Measurements from ENCODE around the gene EPHB2.
"Not testable (repeated sequence)": the region's sequence is repeated elsewhere in the genome, so short reads cannot be mapped to it uniquely, and the experiment has no call there.

EPHB2 gene

DNA sequence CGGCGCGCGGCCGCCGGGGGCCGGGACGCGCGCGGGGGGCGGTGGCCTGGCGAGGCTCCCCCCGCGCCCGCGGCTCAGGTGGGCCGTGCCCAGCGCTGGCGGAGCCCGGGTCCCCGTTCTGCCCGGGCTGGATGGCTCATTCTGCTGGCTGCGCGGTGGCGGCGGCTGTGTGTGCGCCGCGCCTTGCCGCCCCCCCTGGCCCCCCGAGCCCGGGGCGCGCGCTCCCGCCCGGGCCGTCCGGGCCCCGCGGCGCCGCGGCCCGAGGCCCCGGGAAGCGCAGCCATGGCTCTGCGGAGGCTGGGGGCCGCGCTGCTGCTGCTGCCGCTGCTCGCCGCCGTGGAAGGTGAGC lies at the start of gene EPHB2:
Gene EPHB2, plus strand, starts transcription at position 139 of the 349 bp plus-strand sequence. Its CDS starts 144 bp downstream, at position 283.
- FAIRE-seq: no peak

DNA sequence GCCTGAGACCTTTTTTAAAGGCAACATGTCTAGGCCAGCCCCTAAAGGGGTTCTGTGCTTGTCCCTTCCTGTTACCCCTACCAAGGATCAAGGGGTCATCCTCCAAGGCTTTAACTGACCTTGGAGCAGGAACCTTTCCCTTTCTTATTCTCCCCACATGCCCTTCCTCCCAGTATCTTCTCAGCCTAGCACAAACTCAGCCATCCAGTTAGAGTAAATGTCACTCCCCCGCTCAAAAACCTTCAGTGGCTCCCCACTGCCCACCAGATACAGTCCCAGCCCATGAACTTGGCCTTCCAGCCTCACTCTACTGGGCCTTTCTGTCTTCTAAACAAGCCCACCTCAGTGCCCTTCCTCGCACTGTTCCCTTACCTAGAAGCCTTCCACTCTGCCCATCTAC lies 48.8 kb upstream of the EPHB2 start:
- FAIRE-seq: no peak

DNA sequence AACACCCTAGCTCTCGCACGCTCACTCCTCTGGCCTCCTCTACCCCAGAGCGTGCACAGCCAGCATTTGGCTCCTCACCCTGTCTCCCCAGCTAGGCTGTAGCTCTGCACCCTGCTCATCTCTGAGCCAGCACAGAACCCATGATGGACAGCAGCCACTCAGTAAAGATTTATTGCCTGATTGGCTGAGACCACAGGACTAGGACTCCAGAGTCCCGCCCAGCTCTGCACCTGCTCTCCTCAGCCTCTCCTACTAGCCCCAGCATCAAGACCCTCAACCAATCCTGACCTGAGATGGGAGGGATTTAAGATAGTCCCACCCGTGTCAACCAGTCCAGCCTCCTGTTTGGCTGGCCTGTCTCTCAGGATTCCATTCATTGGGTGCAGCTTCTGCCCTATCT lies 48.3 kb upstream of the EPHB2 start:
- FAIRE-seq: no peak

DNA sequence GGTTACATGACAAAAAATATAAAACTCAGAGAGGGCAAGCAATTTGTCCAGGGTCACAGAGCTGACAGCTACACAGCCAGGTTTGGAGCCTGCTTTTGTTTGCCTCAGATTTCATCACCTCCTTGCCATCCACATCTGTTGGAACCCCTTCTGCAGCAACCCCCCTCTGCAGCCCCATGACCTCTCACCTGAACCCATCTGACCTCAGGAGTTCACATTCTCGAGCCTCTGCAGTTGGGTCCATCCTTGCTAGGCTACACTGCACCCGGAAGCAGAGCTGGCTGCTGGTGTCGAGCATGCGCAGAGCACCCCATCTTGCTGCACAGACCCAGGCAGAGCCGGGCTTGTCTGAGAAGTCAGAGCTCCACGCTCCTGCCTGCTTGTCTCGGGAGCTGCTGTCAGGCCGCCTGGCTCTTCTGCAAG lies 47.6 kb upstream of the EPHB2 start:
- FAIRE-seq: no peak

DNA sequence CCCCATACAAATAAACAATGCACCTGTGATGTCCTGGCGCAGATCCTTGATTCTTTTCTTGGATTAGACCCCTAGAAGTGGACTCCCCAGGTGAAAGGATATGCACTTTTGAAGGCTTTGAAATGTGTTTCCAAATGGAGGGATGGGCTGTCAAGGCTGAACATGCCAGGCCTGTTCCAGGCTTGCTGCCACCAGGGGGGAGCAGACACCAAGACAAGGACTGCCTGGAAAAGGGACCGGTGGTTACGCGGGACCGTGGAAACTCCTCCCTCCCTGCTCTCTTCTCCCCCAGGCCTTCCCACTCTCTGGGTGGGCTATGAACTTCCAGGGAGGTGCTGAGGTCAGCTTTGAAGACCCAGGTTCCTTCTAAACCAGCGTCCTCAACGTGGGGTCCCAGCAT lies 44.9 kb upstream of the EPHB2 start:
- no peak for FAIRE-seq

DNA sequence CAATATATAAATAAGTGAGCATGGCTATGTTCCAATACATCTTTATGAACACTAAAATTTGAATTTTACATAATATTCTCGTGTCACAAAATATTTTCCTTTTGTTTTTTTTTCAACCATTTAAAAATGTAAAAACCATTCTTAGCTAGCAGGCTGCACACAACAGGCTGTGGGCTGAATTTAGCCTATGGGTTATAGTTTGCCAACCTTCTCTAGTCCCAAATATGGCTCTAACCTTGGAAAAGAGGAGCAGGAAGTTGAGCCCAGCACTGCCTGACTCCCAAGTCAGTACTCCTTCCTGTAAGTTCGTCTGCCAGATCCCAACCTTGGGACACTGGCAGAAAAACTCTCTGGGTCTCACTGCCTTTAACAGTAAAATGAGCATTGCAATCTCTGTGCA lies 44.2 kb upstream of the EPHB2 start:
- FAIRE-seq: no peak

DNA sequence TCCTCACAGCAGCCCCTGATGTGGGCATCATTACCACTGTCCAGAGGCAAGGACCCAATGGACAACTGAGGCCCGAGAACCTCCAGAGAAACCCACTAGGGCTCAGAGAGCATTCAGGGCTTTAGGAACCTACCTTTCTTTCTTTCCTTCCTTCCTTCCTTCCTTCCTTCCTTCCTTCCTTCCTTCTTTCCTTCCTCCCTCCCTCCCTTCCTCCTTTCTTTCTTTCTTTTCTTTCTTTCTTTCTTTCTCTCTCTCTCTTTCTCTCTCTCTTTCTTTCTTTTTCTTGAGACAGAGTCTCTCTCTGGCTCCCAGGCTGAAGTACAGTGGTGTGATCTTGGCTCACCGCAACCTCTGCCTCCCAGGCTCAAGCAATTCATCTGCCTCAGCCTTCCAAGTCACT lies 41.8 kb upstream of the EPHB2 start:
- FAIRE-seq: not testable (repeated sequence)

DNA sequence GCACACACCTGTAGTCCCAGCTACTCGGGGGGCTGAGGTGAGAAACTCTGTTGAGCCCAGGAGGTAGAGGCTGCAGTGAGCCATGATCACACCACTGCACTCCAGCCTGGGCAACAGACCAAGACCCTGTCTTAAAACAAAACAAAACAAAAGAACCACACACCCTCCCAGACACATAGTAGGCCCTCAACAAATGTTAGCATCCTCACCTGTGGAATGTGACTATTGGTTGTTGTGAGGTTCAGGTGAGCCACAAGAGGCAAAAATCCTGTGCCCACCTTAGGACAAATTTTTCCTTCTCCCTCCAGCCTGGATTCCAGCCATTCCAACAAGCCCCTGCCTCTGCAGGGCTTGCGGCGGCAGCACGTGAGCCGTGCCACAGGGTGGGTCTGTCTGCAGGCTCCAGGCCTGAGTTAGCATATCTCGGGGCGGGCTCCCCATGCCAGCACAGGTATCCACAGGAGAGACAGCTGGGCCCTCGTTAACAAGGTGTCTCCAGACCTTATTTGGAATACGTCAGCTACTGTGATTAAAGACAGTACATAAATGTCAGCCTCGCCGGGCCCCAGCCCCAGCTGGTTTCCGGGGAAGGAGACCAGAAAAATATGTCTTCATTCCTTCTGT lies 40.2 kb upstream of the EPHB2 start:
- no peak for FAIRE-seq

DNA sequence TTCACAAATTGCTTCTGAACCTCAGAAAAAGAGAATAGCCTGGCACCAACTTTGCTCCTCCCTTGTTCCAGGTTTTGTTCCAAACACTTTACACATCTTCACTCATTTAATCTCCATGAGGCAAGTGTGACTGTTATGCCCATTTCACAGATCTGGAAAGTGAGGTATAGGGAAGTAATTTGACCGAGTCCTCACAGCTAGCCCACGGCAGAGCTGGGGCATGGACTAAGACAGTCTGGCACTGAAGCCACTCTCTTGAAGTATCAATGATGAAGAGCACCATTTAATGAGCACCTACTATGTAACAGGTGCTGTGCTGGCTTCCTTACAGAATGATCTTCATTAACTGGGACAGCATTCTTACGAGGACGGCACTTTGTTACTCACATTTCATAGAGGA lies 38.6 kb upstream of the EPHB2 start:
- FAIRE-seq: no peak

DNA sequence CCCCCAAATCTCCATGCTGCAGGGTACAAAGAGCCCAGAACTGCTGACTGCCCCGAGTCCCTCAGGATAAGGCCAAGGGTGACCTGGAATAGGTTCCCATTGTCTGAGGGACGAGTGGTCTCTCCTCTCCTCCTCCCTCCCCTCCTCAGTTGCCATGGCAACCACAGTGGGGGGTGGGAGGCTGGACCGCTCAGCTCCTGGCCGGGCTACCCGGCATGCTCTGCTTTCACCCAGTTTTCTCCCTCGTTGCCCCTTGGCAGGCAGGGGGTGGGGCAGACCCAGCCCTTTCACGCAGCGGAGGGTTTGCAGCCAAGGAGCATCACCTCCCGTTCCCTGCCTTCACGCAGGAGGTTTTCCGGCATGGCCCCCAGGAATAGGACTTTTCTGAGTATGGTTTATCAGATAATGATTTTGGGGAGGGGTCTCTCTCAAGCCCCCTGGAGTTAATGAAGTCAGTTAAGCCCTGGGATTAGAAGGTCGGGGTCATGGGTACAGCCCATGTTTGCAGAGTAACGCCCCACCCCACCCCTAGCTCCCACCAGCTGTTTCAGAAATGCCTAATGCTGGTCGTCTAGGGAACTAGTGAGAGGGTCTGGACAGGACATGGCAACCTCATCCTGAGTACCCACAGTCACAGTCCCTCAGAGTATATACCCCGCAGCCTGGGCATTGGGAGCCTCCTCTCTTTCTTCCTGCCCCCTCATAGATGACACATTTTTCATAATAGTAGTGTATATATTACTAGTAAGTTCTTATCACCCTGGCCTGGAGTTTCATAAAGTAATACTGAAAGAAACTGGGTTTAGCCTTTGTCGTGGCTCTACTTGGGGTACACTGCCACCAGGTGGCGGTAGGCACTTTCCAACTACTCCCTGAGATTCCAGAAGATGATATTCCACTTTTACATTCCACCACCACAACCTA lies 36.9 kb upstream of the EPHB2 start:
- peak; percentile 52 for FAIRE-seq

DNA sequence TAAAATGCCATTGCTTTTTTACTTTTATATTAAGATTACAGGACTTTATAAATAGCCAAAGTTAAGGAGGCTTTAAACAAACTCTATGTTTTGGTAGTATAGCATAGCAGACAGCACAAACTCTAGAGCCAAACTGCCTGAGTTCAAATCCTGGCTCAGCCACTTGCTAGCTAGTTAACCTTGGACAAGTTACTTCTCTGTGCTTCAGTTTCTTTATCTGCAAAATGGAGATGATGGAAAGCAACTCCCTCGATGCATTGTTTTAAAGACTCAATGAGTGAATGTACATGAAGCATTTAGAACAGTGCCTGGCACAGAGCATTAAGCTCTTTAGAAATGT lies 36.3 kb upstream of the EPHB2 start:
- FAIRE-seq: no peak

DNA sequence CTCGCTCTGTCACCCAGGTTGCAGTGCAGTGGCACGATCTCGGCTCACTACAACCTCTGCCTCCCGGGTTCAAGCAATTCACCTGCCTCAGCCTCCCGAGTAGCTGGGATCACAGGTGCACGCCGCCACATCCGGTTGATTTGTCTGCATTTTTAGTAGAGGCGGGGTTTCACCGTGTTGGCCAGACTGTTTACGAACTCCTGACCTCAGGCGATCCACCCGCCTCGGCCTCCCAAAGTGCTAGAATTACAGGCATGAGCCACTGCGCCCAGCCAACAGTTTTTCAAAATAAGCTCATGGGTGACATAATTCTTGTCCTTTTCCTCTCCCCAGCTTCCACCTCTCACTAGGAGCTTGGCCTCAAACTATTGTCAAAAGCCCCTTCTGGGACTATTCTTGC lies 34.5 kb upstream of the EPHB2 start:
- not testable (repeated sequence) for FAIRE-seq

DNA sequence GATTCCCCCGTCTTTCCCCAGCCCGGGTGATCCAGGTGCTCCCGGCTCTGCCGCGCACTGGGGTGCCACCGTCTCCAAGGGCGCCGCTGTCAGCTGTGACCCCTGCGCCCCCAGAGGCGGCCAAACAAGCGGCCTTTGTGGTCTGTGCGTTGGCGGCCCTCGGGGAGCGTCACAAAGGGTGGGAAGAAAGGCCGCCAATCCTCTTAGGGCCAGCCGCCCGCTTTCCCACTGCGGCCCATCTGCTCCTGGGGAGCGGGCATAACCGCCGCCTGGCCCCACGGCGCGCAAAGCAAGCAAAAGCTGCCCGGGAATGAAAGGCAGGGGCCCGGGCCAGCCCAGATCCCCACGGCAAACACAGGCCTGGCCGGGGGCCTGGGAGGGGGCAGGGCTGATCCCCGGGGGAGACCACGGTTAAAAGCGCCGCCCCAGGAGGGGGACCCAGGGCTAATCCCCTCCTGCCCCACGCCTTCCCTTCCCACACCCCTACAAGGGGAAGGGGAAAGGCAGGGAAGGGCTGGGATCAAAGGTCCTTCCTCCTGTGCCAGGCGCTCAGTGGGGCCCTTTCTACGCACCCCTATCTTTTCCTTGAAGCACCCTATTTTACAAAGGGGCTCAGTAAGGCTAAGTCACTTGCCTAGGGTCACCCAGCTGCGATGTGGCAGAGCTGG lies 33.6 kb upstream of the EPHB2 start:
- no peak for FAIRE-seq

DNA sequence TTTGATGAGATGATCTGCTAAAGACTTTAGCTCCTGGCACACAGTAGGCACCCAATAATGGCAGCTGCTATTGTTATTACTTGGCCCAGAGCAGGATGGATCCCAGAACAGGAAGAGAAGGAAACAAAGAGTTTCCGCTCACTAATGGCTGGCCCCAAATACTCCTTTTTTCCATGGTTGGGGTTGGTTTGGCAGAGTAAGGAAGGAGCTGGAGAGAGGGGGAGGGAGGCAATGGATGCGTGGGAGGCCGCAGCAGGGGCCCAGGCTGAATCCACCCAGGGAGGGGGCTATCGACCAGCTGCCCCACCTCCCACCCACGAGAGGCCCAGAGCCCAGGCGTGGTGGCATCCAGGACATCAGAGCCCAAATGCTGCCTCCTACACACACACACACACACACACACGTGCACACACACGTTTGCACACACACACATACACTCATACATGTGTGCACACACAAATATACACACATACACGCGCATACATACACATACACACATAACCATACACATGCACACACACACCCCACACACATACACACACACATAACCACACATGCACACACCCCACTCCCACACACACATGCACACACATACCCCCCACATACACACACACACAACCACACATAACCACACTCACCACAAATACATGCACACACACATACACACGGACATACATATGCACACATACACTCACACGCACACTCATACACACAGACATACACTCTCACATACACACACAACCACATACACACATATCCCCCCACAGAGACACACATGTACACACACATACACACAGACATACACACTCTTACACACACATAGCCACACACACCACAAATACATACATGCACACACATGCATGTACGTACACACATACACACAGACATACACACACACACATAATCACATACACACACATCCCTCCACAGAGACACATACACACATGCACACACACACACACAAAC lies 32.4 kb upstream of the EPHB2 start:
- FAIRE-seq: no peak

DNA sequence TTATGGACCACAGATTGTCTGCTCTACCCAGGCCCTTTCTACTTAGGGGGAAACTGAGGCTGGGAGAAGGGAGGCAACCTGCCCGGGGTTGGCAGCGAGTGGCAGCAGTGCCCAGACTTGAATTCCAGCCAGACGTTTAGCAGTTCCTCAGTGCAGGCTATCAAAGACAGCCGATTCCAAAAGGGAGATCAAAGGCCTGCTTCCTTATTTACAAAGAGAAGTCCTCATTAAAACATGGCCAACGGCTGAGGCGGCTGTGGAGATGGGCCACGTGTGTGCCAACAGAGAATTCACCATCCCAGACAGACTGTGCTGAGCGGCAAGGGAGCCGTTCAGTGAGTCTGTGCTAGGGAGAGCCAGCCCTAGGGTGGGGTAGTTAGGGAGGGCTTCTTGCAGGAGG lies 29.9 kb upstream of the EPHB2 start:
- no peak for FAIRE-seq

DNA sequence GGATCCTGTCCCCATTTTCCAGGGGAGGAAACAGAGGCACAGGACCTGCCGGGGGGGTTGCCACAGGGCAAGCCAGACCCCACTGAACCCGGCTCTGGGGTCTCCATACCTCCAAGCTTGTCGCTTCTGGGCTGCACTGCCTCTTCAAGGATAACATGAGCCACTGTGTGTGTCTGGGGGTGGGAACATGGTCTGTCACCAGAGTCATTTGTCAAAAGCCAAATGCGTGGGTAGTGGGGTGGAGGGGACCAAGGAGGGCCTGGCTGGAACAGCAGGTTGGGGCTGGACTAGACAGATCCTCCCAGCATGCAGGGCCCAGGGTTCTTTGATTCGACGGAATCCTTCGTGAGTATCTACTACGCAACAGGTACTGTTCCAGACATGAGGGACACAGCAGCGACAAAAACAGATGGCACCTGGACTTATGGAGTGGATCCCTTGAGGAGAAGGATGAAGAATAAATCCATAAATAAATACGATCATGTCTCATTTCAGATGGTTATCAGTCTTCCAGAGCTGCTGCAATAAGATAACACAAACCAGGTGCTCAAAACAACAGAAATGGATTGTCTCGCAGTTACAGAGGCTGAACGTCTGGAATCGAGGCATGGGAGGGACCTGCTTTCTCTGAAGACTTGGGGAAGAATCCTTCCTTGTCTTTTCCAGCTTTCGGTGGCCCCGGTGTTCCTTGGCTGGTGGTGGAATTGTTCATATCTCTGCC lies 28.9 kb upstream of the EPHB2 start:
- no peak for FAIRE-seq

DNA sequence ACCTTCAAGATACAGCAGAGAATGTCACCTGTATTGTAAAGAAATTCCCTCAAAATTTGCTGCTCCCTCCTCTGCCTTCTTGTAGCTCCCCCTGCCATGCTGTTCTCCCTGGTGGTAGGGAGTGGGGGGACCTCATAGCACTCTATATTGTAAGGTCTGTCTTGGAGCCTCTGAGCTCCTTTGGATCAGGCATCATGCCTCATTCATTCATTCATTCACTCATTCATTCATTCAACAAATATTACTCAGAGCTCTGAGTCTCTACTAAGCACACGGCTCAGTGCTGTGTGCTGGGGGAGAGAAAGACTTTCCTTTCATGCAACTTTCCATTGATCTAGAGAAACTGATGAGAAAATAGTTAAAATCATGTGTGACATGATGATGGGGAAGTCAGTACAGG lies 27.1 kb upstream of the EPHB2 start:
- FAIRE-seq: no peak

DNA sequence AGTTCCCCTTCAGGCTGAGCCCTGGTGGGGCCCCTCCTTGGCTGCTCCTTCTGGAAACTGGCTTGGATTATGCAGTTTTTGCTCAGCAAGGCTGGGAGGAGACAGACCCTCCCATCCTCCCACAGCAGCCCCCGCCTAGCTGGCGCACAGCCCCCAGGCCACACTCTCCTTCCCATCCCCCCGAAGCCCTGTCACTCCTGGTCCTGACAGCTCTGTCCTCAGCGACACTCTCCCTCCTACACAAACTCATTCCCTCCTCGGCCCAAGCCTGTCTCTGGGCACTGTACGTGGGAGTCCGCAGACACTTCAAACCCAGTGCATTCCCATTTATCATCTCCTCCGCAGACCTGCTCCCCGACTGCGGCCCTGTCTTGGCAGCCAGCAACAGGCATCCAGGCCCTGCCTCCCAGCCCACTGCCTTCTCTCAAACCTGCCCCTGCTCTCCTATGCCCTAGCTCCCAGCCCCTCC lies 25.0 kb upstream of the EPHB2 start:
- no peak for FAIRE-seq

DNA sequence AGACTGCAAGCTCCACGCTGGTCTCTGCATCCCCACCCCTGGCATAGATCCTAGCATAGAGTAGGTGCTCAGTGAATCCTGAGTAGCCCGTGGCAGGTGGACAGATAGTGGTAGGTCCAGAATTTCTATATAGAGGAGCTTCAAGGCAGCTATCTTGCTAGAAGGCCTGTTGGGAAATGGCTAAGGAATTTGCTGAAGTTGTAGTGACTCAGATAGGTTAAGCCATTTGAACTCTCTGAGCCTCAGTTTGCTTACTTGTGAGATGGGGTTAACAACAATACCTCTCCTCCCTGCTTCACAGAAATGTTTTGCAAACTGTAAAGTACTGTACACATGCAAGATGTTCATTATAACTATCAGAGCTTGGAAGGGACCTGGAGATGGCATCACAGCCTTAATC lies 23.4 kb upstream of the EPHB2 start:
- FAIRE-seq: no peak

DNA sequence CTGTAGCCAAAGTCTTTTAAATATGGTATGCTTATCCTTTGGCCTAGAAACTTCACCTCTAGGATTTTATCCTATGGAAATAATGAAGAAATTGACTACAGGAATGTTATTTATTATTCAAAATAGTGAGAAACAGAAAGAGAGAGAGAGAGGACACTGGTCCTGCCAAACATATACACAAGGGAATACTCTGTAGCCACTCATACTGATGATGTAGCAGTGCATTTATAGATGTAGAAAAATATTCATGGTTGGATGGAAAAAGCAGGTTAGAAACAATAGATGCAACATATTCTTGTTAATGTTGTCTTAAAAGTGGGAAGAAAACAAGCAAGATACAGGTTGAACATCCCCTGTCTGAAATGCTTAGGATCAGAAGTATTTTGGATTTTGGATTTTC lies 22.2 kb upstream of the EPHB2 start:
- FAIRE-seq: no peak

DNA sequence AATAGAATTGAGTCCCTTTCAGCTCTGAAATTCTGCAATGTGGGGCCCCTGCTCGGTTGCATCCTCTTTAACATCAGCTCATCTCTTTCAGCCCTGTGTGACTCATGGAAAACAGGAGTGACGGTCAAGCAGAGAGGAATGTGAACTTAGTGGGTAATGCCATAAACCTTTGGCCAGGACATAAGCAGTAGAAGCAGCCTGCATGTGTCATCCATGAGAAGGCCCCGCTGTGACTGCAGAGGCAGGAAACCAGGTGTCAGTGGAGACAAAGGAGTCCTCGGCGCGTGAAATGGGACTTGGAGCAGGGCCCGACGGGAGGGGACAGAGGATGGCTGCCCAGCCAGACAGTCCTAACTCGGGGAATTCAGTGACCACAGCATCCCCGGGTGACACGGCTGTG lies 21.1 kb upstream of the EPHB2 start:
- FAIRE-seq: no peak
